Stimulated activated CD8-positive, alpha-beta memory T cell treated with anti-CD3 and anti-CD28 coated beads, Interleukin-12 subunit alpha, Interleukin-12 subunit beta, amount 100 ng/mL, for 24 hours (primary cell): ENCODE results near the gene FMNL1.
A peak's percentile ranks its signal among the peaks of the same experiment; 100 is the strongest.
"Not testable (repeated sequence)": the region's sequence is repeated elsewhere in the genome, so short reads cannot be mapped to it uniquely, and the experiment has no call there.

Source experiments
- DNase-seq: peaks from one replicate; pipeline ENCODE4 v3.0.0-alpha.2; 2020; ENCODE audit errors: extremely low read depth

The FMNL1 gene, protein sequence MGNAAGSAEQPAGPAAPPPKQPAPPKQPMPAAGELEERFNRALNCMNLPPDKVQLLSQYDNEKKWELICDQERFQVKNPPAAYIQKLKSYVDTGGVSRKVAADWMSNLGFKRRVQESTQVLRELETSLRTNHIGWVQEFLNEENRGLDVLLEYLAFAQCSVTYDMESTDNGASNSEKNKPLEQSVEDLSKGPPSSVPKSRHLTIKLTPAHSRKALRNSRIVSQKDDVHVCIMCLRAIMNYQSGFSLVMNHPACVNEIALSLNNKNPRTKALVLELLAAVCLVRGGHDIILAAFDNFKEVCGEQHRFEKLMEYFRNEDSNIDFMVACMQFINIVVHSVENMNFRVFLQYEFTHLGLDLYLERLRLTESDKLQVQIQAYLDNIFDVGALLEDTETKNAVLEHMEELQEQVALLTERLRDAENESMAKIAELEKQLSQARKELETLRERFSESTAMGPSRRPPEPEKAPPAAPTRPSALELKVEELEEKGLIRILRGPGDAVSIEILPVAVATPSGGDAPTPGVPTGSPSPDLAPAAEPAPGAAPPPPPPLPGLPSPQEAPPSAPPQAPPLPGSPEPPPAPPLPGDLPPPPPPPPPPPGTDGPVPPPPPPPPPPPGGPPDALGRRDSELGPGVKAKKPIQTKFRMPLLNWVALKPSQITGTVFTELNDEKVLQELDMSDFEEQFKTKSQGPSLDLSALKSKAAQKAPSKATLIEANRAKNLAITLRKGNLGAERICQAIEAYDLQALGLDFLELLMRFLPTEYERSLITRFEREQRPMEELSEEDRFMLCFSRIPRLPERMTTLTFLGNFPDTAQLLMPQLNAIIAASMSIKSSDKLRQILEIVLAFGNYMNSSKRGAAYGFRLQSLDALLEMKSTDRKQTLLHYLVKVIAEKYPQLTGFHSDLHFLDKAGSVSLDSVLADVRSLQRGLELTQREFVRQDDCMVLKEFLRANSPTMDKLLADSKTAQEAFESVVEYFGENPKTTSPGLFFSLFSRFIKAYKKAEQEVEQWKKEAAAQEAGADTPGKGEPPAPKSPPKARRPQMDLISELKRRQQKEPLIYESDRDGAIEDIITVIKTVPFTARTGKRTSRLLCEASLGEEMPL

DNA sequence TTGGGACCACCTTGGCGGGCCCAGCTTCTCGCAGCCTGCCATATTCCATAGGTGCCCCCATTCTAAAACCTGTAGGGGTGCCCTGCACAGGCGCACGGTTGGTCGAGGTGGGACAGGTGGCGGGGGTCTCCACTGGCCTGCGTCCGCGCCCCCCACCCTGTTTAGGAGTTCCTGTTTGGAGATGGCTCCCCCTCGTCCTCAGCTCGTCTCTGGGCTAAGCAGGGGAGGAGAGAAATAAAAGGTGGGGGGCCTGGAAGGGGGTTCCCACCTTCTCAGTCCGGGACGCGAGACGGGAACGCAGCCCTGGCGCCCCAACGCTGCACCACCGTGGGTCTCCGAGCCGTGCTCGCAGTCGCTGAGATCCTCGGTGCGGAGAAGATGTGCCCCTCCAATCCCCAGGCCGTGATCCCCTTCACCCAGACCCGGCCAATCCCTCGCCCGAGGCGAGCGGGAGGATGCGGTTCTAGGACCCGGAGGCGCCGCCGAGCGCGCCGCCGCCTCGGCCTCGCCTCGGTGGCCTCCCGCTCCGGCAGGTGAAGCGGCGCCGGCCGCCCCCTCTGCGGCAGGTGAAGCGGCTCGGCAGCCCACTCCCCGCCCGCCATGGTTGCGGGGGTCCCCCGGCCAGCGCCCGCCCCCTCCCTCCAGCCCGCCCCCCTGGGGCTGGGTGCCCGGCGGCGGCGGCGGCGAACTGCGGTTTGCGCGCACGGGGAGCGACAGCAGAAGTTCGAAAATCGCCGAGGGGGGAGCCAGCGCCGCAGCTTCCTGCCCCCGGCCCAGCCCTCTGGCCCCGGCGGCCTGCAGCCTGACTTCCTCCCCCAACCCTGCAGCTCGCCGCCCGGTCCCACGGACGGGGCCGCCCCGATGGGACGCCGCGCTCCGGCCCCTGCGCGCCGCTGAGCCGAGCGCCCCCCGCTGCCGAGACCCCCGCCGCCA is at the start of gene FMNL1:
Gene FMNL1 (plus strand): TSS at position 805 of the 933 bp plus-strand sequence. CDS start 240 bp downstream, outside the sequence.
- DNase-seq, result no peak

DNA sequence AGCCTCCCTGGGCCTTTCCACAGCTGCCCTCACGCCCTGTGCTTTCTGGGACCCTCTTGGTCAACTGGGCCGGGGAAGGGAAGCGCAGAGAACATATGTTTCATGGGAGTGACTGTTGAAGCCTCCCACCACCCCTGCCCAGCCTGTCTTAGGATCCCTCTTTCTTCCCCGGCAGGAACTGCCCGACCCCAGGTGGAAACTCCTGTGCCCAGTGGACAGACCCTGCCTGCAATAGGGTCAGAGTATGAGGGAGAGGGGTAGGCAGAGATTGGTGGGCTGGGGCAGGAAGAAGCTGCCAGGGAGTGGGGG is 49.5 kb upstream of the FMNL1 start:
- DNase-seq, result no peak

DNA sequence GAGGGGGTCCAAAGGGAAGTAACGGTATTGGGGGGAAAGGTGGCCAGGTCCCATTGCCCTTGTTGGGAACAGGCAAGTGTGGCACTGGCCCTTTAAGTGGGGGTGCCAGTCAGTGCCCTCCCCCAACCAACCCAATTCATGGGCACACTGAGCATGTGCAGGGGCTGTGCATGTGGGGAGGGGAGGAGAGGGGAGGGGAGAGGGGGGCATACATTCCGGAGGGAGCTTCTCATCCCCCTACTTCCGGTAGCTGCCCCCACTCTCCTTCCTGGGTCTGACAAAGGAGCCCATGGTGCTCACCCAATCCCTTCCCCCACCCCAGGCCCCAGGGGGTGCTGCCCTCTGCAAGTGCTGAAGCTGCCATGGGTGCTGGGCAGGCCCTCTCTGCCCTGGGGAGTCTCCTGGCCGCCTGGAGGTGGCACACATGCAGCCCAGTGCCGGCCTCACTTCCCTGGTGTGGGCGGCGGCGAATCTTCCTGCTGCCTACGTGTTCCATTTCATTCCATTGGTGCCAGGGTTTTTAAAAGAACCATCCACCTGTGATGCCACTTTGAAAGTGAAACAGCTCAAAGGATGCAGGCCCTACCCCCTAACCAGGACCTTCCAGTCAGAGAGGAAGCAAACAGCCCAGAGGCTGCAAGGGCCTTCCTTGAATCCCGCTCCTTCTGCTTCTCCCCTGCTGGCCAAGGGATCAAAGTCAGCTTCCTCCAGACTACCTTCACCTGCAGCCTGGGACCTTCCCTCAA is 49.0 kb upstream of the FMNL1 start:
- peak; percentile 26 for DNase-seq

DNA sequence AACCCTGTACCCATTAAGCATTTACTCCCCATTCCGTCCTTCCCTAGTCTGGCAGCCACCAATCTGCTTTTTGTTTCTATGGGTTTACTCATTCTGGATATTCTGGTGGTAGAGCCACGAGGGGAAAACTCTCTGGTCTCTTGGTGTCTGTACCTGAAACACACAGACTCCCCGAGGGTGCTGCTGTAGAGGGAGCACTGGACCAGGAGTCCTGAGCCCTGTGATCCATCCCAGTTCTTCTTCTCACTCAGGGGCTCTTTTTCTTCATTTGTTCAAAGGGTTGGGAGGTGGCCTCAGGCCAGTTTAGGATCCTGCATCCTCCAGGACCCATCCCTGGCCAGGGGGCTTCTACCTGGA is 45.9 kb upstream of the FMNL1 start:
- no peak for DNase-seq

DNA sequence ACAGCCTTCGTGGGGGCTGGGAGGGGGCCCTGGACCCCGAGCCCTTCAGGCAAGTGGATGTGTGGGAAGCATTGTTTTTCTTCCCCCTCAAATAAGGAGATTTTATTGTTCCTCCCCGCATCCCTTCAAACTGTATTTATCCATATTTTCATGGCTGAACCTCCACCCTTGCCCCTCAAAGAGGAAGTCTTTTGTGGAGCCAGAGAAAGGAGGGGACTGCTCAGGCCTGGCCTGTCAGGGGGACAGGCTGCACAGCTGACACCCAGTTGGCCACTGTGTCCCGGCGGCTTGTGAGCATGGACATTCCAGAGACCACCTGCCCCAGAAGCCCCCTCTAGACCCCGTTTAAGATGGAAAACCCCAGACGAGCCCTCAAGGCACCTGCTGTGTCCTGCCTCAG is 44.1 kb upstream of the FMNL1 start:
- no peak for DNase-seq

DNA sequence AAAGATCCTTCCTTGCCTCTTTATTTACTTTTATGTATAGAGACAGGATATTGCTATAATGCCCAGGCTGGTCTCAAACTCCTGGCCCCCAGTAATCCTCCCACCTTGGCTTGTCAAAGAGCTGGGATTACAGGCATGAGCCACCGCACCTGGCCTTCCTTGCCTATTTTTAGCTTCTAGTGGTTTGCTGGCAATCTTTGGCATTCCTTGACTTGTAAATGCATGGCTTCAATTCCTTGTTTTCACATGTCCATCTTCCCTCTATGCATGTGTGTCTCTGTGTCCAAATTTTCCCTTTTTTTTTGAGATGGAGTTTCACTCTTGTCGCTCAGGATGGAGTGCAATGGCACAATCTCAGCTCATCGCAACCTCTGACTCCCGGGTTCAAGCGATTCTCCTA is 37.5 kb upstream of the FMNL1 start:
- no peak for DNase-seq

DNA sequence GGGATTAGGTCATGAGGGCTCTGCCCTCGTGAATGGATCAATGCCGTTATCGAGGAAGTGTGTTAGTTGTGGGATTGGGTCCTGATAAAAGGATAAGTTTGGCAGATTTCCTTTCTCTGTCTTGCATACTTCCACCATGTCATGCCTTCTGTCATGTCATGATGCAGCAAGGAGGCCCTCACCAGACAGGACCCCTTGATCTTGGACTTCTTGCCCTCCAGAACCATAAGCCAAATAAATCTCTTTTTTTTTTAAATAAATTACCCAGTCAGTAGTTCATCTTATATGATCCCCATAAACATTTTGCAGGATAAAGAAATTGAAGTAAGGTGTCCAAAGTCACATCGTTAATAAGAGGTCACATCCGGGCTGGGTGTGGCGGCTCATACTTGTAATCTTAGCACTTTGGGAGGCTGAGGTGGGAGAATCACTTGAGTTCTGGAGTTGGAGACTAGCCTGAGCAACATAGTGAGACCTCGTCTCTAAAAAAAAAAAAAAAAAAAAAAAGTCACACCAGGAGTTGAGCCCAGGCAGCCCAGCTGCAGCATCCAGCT is 34.8 kb upstream of the FMNL1 start:
- no peak for DNase-seq

DNA sequence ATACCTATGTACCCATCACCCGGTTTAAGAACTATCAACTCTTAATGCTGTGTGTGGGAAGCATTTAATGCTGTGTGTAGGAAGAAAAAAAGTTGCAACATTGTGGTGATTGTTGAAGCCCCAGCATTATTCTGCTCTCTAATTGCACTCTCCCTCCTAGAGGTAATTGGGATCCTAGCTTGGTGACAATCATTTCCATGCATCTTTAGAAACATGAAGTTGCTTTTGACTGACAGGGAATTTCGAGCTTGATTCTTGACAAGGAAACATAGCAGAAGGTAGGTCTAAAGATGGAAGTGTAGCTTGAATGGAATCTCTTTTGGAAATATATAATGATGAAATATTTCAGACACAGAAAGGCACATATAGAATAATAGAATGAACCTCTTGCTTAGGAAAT is 32.7 kb upstream of the FMNL1 start:
- DNase-seq, result no peak

DNA sequence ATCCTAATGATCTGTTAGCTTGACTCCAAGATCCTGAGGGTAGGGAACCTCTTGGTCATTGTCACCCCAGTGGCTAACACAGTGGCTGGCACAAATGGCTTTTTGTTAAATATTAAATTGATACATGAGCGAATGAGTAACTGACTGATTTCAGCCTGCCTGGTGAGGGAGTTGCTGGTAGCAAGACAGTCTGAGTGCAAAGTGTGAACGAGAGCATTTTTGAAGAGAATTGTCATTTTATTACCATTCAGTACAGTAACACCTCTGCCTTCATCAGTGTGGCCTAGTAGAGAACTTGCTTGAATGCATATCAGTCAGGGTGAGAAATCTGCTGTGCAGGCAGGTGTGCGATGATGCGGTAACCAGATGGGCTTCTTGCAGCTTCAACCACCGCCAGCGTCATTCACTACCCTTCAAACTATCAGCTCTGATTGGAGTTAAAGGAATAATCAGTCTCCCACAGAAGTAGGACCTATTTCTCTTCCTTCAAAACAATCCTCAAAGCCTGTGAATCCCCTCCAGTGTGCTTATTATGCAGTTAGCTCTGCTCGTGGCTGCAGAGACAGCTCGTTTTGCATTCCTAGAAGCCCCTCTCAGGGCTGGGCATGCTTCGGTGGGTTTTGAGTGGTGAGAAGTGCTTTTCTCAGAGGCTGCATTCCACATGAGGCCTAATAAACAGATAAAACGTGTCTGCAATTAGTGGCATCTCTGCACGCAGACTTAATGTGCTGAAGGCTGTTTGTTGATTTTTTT is 31.0 kb upstream of the FMNL1 start:
- no peak for DNase-seq

DNA sequence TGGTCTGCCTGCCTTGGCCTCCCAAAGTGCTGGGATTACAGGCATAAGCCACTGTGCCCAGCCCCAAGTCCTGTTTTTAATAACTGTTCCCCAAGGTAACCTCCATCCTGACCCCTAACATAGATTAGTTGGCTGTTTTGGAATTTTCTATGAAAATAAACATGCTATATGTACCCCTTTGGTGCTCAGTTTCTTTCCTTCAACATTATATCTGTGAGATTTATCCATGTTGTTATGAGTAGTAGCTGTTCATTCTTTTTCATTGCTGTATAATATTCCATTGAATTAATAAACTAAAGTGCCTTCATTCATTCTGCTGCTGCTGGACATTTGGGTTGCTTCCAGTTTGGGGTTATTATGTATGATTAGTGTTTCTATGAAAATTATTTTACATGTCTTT is 26.3 kb upstream of the FMNL1 start:
- DNase-seq, result no peak

DNA sequence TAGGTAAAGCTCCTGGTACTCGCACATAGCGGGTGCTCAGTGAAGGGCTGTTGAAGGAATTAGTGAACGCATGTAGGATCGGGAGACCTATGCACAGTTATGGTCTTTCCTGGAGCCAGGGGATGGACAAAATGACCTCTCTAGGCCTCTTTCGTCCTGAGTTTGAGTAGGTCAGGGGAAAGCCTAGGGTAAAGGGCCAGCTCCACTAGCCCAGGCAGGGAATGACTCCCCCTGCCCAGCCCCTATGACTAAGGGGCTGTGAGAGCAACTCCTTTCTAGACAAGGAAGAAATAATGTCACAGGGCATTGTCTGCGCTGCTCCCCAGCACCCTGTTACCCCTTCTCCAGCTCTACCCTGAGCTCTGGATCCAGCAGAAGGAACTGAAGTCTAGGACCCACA is 24.6 kb upstream of the FMNL1 start:
- DNase-seq, result no peak

DNA sequence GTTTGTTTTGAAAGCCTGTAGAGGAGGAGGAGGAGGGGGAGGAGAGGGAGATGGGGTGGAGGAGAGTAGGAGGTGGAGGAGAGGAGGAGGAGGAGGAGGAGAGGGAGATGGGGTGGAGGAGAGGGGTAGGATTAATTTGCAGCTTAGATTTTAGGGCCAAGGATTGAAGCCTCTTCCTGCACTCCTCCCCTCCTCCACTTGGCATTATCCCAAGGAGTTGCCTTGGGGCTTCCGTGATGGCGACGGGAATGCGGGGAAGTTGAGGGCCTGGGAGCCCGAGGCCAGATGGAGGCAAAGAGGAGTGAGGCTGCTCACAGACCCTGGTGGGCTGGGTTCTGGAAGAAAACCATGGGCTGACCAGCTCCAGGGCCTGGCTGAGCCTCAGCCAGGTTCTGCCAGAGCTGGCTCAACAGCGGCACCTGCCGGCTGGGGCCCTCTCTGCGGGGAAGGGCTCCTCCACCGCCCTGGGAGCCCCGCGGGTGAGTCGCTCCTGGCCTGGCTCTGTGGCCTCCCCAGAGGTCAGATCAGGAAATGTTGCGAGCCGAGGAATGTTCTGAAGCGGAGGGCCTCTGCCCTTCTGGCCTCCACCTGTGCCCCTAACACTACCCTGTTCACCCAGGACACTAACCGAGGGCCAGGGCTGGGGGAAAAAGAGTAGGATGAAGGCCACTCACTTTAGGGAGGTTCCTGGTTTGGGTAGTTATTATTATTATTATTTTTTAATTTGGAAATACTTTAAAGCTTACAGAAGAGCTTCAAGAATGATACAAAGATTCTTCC is 23.9 kb upstream of the FMNL1 start:
- peak; percentile 69 for DNase-seq

DNA sequence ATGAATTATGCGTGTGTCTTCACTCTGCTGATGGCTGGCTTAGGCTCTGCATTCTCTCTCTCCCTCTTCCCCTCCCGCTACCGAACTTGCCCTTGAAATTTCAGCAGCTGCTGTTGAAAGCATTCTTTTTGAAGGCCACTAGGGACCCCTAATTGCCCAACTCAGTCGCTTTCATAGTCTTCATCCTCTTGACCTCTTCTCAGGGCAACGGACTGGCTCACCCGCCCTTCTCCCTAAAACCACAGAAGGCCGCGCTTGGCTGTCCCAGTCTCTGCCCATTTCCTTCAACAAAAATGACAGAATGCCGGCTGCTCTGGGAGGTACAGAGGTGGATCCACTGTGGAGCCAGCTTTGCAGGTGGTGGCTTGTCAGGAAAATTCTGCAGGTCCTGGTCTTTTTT is 21.0 kb upstream of the FMNL1 start:
- no peak for DNase-seq

DNA sequence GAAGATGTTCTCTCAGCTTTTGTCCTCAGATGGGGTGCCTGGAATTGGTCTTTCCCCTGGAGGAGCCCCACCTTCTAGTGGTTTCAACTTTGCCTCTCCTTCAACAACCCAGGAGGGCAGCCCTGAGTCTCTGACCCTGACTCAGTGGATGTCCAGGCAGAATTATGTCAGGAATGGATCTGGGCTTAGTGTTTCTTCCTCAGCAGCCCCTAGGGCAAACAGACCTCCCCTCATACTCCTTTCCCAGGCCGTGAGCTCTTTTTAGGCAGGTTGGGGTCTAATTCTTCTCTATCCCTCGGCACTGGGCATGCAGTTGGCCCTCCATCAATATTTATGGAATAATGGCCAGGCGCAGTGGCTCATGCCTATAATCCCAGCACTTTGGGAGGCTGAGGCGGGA is 20.2 kb upstream of the FMNL1 start:
- DNase-seq, result no peak

DNA sequence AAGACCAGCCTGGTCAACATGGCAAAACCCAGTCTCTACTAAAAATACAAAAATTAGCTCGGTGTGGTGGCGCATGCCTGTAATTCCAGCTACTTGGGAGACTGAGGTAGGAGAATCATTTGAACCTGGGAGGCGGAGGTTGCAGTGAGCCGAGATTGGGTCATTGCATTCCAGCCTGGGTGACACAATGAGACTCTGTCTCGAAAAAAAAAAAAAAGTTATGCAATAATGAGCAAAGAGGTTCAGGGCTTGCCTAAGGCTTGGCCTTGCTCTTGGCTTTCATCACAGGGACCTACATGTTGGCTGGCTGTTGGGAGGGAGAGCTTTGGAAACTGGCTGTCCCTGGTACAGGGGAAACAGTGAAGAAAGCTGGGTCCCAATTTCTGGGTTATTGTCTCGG is 19.8 kb upstream of the FMNL1 start:
- DNase-seq, result not testable (repeated sequence)

DNA sequence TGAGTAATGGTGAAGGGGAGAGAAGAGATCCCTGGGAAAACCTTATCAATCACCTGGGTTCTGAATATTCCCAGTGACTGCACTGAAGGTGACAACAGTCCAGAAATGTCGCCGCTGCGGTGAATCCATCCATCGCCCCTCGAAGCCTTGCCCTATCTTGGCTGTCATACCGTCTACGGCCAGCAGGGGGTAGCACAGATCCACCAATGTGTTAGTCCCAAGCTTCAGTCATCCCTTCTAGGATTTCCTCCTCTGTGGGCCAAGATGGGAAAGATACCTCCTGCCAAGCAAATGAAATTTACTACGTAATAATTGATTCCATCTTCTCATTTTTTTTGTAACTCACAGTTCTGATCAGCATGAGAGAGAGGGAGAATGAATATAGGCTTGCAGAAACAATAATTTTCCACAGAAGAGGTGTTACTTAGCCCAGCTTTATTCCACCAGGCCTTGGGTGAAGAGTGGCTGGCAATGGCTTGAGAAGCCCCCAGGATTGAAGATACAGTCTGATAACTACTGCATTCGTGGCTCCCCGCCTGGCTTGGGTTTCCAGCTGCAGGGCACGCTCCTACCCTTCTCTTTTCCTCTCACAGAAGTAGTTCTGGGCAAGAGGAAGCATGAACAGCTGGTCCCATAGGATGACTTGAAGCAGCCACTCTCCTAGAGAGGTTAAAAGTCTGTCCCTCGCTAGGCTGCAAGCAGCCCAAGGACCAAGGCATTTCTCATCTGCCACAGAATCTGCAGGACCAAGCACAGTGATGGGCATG is 2.6 kb upstream of the FMNL1 start:
- no peak for DNase-seq

DNA sequence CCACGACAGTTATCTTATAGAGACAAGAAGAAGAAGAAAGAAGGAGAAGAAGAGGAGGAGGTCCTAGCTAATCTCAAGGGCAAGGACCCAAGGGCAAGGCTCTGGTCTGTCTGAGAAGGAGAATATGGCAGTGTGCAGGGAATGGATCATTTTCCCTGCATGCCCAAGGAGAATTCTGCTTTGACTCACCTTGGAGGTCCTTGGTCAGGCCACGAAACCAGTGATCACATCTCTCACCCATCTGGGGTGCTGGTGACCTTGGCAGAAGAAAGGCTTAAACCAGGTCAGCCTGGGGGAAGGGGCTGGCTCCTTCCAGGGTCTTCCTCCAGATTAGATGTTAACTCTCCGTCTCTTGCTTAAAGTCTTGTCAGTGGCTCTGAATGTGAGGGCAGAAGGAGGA is 1.6 kb upstream of the FMNL1 start:
- no peak for DNase-seq

DNA sequence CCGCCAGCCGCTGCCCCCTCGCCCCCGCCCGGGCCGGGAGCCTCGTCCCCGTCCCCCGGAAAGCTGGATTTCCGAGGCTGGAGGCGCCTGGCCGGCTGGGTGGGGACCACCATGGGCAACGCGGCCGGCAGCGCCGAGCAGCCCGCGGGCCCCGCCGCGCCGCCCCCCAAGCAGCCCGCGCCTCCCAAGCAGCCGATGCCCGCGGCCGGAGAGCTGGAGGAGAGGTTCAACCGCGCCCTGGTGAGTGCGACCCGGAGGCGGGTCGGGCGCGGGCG is 266 bp downstream of the FMNL1 start:
- DNase-seq, result no peak
